Loucy (cell line): ENCODE measurements around the gene PCAT6.

Experiments
- H2AFZ ChIP-seq: fragments of 200-600 bp; sonication (generic); 2 replicates; pipeline ENCODE4 v1.6.0; 2016; ENCODE audit warnings: antibody characterized with exemption, mild to moderate bottlenecking, low read length, moderate library complexity
- H3F3A ChIP-seq: fragments of 200-600 bp; 2 replicates; pipeline ENCODE4 v1.6.0; 2016; ENCODE audit warnings: antibody characterized with exemption, low read depth, mild to moderate bottlenecking
- H3K27me3 ChIP-seq: fragments of 200-600 bp; sonication (generic); 2 replicates; pipeline ENCODE4 v1.6.1; 2014; ENCODE audit warnings: low read length, mild to moderate bottlenecking; ENCODE audit not compliant: insufficient read depth, poor library complexity, severe bottlenecking
- H3K36me3 ChIP-seq: fragments of 200-600 bp; sonication (generic); 2 replicates; pipeline ENCODE4 v1.6.1; 2016; ENCODE audit warnings: low read length; ENCODE audit not compliant: insufficient read depth
- H3K4me1 ChIP-seq: fragments of 200-600 bp; sonication (generic); 2 replicates; pipeline ENCODE4 v1.5.1; 2014; ENCODE audit warnings: low read length, mild to moderate bottlenecking; ENCODE audit not compliant: insufficient read depth, poor library complexity, severe bottlenecking
- H3K4me2 ChIP-seq: fragments of 200-600 bp; sonication (generic); 2 replicates; pipeline ENCODE4 v1.6.0; 2014; ENCODE audit warnings: antibody characterized with exemption, low read length, low read depth, mild to moderate bottlenecking; ENCODE audit not compliant: poor library complexity, severe bottlenecking
- H3K4me3 ChIP-seq: fragments of 200-600 bp; sonication (generic); 2 replicates; pipeline ENCODE4 v1.5.1; 2014; ENCODE audit warnings: low read length, mild to moderate bottlenecking, mixed read lengths; ENCODE audit not compliant: poor library complexity, severe bottlenecking
- H3K79me2 ChIP-seq: fragments of 200-600 bp; sonication (generic); 2 replicates; pipeline ENCODE4 v1.6.1; 2014; ENCODE audit warnings: low read length; ENCODE audit not compliant: insufficient read depth
- H3K9ac ChIP-seq: fragments of 200-600 bp; sonication (generic); 2 replicates; pipeline ENCODE4 v1.6.0; 2014; ENCODE audit warnings: mild to moderate bottlenecking, low read depth, low read length, moderate library complexity; ENCODE audit not compliant: poor library complexity, severe bottlenecking
- H3K9me2 ChIP-seq: fragments of 200-600 bp; sonication (generic); replicated peaks from 2 replicates; pipeline ENCODE4 v1.6.1; 2016; ENCODE audit warnings: low read depth, low read length, mixed read lengths
- H3K9me3 ChIP-seq: fragments of 200-600 bp; sonication (generic); 2 replicates; pipeline ENCODE4 v1.6.1; 2014; ENCODE audit warnings: mild to moderate bottlenecking, antibody characterized with exemption, low read length, low read depth; ENCODE audit not compliant: insufficient read depth
- H4K20me1 ChIP-seq: fragments of 200-600 bp; sonication (generic); 2 replicates; pipeline ENCODE4 v1.6.0; 2014; ENCODE audit warnings: antibody characterized with exemption, low read length, mild to moderate bottlenecking; ENCODE audit not compliant: insufficient read depth, poor library complexity, severe bottlenecking
- CTCF ChIP-seq: fragments of 200-600 bp; sonication (generic); conservative IDR thresholded peaks from 2 replicates; pipeline ENCODE4 v1.5.1; 2014; ENCODE audit warnings: mild to moderate bottlenecking, antibody characterized with exemption, low read length
- EZH2phosphoT487 ChIP-seq: fragments of 200-600 bp; IDR thresholded peaks from 2 replicates; pipeline ENCODE4 v1.6.1; 2018; ENCODE audit warnings: antibody characterized with exemption, mild to moderate bottlenecking, moderate library complexity, borderline replicate concordance

PCAT6 gene

GRCh38 chr1:202796670-202797069 is 14.1 kb upstream of the PCAT6 start:
- H3K9me2 ChIP-seq = no peaks in the 10 kb centered on the region
- H2AFZ ChIP-seq = no peak overlapping the region
- H3K9ac ChIP-seq = no peak overlapping the region
- H3K4me2 ChIP-seq = peak overlapping the region; percentile 48
- H3K9me3 ChIP-seq = no peaks in the 10 kb centered on the region
- no peak overlapping the region for H3K4me3 ChIP-seq
- no peaks in the 10 kb centered on the region for H3F3A ChIP-seq
- no peaks in the 10 kb centered on the region for H3K27me3 ChIP-seq
- no peak for TF ChIP-seq EZH2phosphoT487
- no peak for TF ChIP-seq CTCF
- H3K4me1 ChIP-seq = peaks cover 34% of the 10 kb centered on the region
- peaks cover 95% of the 10 kb centered on the region for H4K20me1 ChIP-seq
- H3K79me2 ChIP-seq = peaks cover 100% of the 10 kb centered on the region
- H3K36me3 ChIP-seq = peaks cover 30% of the 10 kb centered on the region; the same call in 1 of the 2 replicates

GRCh38 chr1:202798260-202798659 is 12.5 kb upstream of the PCAT6 start:
- Histone ChIP-seq H4K20me1 (peaks cover 97% of the 10 kb centered on the region), H3K9me2 (no peaks in the 10 kb centered on the region)

GRCh38 chr1:202798792-202799331 is 11.9 kb upstream of the PCAT6 start:
- no peak overlapping the region for H3K9ac ChIP-seq
- H3F3A ChIP-seq = no peaks in the 10 kb centered on the region
- H3K4me3 ChIP-seq = no peak overlapping the region
- peaks cover 30% of the 10 kb centered on the region; the same call in 1 of the 2 replicates for H3K36me3 ChIP-seq
- H3K4me2 ChIP-seq = peak overlapping the region; percentile 31
- TF ChIP-seq CTCF (no peak), EZH2phosphoT487 (no peak)
- H3K9me3 ChIP-seq = no peaks in the 10 kb centered on the region
- peaks cover 97% of the 10 kb centered on the region for H4K20me1 ChIP-seq
- no peaks in the 10 kb centered on the region for H3K27me3 ChIP-seq
- peaks cover 100% of the 10 kb centered on the region for H3K79me2 ChIP-seq
- H2AFZ ChIP-seq = no peak overlapping the region
- peaks cover 49% of the 10 kb centered on the region for H3K4me1 ChIP-seq
- H3K9me2 ChIP-seq = no peaks in the 10 kb centered on the region

More at GRCh38 chr1:202798260-202798659, 12.5 kb upstream of the PCAT6 start:
- H3K9me3 ChIP-seq = no peaks in the 10 kb centered on the region
- H3K79me2 ChIP-seq = peaks cover 100% of the 10 kb centered on the region
- H3K4me3 ChIP-seq = no peak overlapping the region
- peaks cover 46% of the 10 kb centered on the region for H3K4me1 ChIP-seq
- H3K9ac ChIP-seq = no peak overlapping the region
- no peaks in the 10 kb centered on the region for H3F3A ChIP-seq
- H3K4me2 ChIP-seq = peak overlapping the region; percentile 31
- no peak overlapping the region for H2AFZ ChIP-seq
- TF ChIP-seq EZH2phosphoT487 = no peak
- no peak for TF ChIP-seq CTCF
- H3K36me3 ChIP-seq = peaks cover 30% of the 10 kb centered on the region; the same call in 1 of the 2 replicates
- no peaks in the 10 kb centered on the region for H3K27me3 ChIP-seq
